GM12891 (cell line): ENCODE measurements around the gene GABRB3.

ENCODE experiments used
- POLR2A ChIP-seq: IDR thresholded peaks from 2 replicates; pipeline ENCODE4 v1.6.1; 2011; ENCODE audit warnings: low read depth, low read length, control low read depth
- POLR2AphosphoS5 ChIP-seq: IDR thresholded peaks from 2 replicates; pipeline ENCODE4 v1.6.1; 2011; ENCODE audit warnings: low read depth, low read length, control low read depth
- POU2F2 ChIP-seq: IDR thresholded peaks from 2 replicates; pipeline ENCODE4 v1.6.1; 2011; ENCODE audit warnings: low read depth, mild to moderate bottlenecking, control low read depth, low read length, moderate library complexity
- SPI1 ChIP-seq: IDR thresholded peaks from 2 replicates; pipeline ENCODE4 v1.6.1; 2011; ENCODE audit warnings: low read depth, low read length, control low read depth

GRCh38 chr15:26773067-26773877, 406 bp upstream of the GABRB3 start:
- TF ChIP-seq POLR2AphosphoS5, result no peak
- TF ChIP-seq POLR2A, result no peak
- TF ChIP-seq SPI1, result no peak
- no peak for TF ChIP-seq POU2F2
